A549 (cell line): ENCODE data around the gene MORC2.

Source experiments
- CBX8 ChIP-seq: fragments of 200-600 bp; sonication (generic); IDR thresholded peaks from 2 replicates; pipeline ENCODE4 v1.6.1; 2016
- EP300 ChIP-seq, 2 experiments: fragments of >200 bp; sonication (Bioruptor Twin); formaldehyde crosslinking; IDR thresholded peaks; 2 replicates in 1 of 2; 3 replicates in 1 of 2; pipeline ENCODE4 v1.6.1; 2016 to 2017
- FOSL2 ChIP-seq, 2 experiments: fragments of 450-650 bp in 1 of 2; fragments of >200 bp in 1 of 2; sonication (Bioruptor Twin) in 1 of 2; formaldehyde crosslinking; IDR thresholded peaks; 2 replicates each; pipeline versions ENCODE4 v1.5.0 to v1.6.1; 2016 to 2020; ENCODE audit warnings: mild to moderate bottlenecking in 1 of 2, moderate library complexity in 1 of 2
- HDAC2 ChIP-seq: fragments of 200-600 bp; sonication (generic); IDR thresholded peaks from 2 replicates; pipeline ENCODE4 v1.6.1; 2016
- JUNB ChIP-seq: fragments of >200 bp; sonication (Bioruptor Twin); formaldehyde crosslinking; IDR thresholded peaks from 2 replicates; pipeline ENCODE4 v1.6.1; 2016
- POLR2A ChIP-seq: IDR thresholded peaks from 2 replicates; pipeline ENCODE4 v1.6.1; 2012; ENCODE audit warnings: mild to moderate bottlenecking, low read length
- RCOR1 ChIP-seq: fragments of 150-350 bp; IDR thresholded peaks from 2 replicates; pipeline ENCODE4 v1.6.1; 2014; ENCODE audit warnings: antibody characterized with exemption, low read length, low read depth
- TF ChIP-seq, protein P1 (sequence below): fragments of 450-650 bp; IDR thresholded peaks from 2 replicates; pipeline ENCODE4 v1.6.1; 2014; ENCODE audit warnings: antibody characterized with exemption
- TF ChIP-seq, protein P2 (sequence below): fragments of 200-600 bp; sonication (generic); IDR thresholded peaks from 2 replicates; pipeline ENCODE4 v1.6.1; 2016; ENCODE audit warnings: antibody characterized with exemption, mild to moderate bottlenecking, moderate library complexity
- TF ChIP-seq, protein P3 (sequence below): IDR thresholded peaks from 2 replicates; pipeline ENCODE4 v1.6.1; 2012
- TF ChIP-seq, protein P4 (sequence below): fragments of >200 bp; sonication (Bioruptor Twin); formaldehyde crosslinking; IDR thresholded peaks from 3 replicates; pipeline ENCODE4 v1.5.1; 2016
- TF ChIP-seq, protein P5 (sequence below): fragments of >200 bp; sonication (Bioruptor Twin); formaldehyde crosslinking; IDR thresholded peaks from 3 replicates; pipeline ENCODE4 v1.6.1; 2016

DNA sequence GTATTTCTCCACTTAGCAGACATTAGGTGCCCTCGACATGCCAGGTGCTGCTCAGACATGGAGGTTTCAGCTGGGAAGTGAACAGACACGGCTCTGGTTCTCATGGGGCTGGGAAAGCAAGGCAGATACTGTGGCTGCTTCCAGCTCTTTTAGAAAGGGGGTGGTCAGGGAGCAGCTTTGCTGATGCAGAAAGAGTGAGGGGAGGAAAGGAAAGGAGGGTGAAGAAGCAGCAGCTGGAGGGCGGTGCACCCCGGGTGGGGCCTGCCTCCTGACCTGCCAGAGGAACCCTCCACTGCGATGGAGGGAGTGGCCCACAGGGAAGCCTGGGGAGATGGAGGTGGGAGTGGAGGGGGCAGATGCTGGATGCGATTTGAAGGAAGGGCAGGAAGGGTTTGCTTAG is 76.8 kb downstream of the MORC2 start:
- TF ChIP-seq, protein P1, sequence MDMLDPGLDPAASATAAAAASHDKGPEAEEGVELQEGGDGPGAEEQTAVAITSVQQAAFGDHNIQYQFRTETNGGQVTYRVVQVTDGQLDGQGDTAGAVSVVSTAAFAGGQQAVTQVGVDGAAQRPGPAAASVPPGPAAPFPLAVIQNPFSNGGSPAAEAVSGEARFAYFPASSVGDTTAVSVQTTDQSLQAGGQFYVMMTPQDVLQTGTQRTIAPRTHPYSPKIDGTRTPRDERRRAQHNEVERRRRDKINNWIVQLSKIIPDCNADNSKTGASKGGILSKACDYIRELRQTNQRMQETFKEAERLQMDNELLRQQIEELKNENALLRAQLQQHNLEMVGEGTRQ, result no peak
- no peak for TF ChIP-seq JUNB
- TF ChIP-seq POLR2A, result no peak
- TF ChIP-seq, protein P2, sequence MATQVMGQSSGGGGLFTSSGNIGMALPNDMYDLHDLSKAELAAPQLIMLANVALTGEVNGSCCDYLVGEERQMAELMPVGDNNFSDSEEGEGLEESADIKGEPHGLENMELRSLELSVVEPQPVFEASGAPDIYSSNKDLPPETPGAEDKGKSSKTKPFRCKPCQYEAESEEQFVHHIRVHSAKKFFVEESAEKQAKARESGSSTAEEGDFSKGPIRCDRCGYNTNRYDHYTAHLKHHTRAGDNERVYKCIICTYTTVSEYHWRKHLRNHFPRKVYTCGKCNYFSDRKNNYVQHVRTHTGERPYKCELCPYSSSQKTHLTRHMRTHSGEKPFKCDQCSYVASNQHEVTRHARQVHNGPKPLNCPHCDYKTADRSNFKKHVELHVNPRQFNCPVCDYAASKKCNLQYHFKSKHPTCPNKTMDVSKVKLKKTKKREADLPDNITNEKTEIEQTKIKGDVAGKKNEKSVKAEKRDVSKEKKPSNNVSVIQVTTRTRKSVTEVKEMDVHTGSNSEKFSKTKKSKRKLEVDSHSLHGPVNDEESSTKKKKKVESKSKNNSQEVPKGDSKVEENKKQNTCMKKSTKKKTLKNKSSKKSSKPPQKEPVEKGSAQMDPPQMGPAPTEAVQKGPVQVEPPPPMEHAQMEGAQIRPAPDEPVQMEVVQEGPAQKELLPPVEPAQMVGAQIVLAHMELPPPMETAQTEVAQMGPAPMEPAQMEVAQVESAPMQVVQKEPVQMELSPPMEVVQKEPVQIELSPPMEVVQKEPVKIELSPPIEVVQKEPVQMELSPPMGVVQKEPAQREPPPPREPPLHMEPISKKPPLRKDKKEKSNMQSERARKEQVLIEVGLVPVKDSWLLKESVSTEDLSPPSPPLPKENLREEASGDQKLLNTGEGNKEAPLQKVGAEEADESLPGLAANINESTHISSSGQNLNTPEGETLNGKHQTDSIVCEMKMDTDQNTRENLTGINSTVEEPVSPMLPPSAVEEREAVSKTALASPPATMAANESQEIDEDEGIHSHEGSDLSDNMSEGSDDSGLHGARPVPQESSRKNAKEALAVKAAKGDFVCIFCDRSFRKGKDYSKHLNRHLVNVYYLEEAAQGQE, result no peak
- TF ChIP-seq, protein P3, sequence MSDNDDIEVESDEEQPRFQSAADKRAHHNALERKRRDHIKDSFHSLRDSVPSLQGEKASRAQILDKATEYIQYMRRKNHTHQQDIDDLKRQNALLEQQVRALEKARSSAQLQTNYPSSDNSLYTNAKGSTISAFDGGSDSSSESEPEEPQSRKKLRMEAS, result no peak
- no peak for TF ChIP-seq EP300 (IDR thresholded peaks at IDR 0.05)
- TF ChIP-seq, protein P4, sequence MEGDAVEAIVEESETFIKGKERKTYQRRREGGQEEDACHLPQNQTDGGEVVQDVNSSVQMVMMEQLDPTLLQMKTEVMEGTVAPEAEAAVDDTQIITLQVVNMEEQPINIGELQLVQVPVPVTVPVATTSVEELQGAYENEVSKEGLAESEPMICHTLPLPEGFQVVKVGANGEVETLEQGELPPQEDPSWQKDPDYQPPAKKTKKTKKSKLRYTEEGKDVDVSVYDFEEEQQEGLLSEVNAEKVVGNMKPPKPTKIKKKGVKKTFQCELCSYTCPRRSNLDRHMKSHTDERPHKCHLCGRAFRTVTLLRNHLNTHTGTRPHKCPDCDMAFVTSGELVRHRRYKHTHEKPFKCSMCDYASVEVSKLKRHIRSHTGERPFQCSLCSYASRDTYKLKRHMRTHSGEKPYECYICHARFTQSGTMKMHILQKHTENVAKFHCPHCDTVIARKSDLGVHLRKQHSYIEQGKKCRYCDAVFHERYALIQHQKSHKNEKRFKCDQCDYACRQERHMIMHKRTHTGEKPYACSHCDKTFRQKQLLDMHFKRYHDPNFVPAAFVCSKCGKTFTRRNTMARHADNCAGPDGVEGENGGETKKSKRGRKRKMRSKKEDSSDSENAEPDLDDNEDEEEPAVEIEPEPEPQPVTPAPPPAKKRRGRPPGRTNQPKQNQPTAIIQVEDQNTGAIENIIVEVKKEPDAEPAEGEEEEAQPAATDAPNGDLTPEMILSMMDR, result no peak
- no peak for TF ChIP-seq RCOR1
- no peak for TF ChIP-seq CBX8
- TF ChIP-seq, protein P5, sequence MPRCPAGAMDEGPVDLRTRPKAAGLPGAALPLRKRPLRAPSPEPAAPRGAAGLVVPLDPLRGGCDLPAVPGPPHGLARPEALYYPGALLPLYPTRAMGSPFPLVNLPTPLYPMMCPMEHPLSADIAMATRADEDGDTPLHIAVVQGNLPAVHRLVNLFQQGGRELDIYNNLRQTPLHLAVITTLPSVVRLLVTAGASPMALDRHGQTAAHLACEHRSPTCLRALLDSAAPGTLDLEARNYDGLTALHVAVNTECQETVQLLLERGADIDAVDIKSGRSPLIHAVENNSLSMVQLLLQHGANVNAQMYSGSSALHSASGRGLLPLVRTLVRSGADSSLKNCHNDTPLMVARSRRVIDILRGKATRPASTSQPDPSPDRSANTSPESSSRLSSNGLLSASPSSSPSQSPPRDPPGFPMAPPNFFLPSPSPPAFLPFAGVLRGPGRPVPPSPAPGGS, result no peak
- no peak for TF ChIP-seq FOSL2 (IDR thresholded peaks at IDR 0.05)
- no peak for TF ChIP-seq FOSL2 (CRISPR knock-in tag; IDR thresholded peaks at IDR 0.05)
- no peak for TF ChIP-seq HDAC2
